ENCODE results near the gene RPRD1A.

DNA sequence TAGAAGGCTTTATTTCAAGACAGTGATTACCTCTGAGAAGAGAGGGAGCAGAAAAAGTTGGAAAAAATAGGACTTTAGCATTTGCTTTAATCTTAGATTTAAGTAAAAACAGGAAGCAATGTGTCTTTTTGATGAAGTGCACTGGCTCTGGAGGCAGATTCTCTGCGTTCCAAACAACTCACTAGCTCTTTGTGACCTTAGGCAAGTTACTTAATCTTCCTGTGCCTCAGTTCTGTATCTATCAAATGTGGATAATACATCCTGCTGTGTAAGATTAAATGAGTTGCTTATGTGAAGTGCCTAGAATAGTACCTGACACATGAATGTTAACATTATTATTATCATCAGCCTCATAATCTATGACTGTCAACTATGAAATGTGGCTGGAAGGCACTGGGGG, 42.3 kb downstream of the RPRD1A start:
- TF ChIP-seq, protein P1, sequence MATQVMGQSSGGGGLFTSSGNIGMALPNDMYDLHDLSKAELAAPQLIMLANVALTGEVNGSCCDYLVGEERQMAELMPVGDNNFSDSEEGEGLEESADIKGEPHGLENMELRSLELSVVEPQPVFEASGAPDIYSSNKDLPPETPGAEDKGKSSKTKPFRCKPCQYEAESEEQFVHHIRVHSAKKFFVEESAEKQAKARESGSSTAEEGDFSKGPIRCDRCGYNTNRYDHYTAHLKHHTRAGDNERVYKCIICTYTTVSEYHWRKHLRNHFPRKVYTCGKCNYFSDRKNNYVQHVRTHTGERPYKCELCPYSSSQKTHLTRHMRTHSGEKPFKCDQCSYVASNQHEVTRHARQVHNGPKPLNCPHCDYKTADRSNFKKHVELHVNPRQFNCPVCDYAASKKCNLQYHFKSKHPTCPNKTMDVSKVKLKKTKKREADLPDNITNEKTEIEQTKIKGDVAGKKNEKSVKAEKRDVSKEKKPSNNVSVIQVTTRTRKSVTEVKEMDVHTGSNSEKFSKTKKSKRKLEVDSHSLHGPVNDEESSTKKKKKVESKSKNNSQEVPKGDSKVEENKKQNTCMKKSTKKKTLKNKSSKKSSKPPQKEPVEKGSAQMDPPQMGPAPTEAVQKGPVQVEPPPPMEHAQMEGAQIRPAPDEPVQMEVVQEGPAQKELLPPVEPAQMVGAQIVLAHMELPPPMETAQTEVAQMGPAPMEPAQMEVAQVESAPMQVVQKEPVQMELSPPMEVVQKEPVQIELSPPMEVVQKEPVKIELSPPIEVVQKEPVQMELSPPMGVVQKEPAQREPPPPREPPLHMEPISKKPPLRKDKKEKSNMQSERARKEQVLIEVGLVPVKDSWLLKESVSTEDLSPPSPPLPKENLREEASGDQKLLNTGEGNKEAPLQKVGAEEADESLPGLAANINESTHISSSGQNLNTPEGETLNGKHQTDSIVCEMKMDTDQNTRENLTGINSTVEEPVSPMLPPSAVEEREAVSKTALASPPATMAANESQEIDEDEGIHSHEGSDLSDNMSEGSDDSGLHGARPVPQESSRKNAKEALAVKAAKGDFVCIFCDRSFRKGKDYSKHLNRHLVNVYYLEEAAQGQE (IDR thresholded peaks at IDR 0.05; ENCODE audit: insufficient read depth in 1 of 2, low read depth in 2 of 2, low read length in 2 of 2), result no peak
- TF ChIP-seq SIN3A (IDR thresholded peaks at IDR 0.05; ENCODE audit: borderline replicate concordance, insufficient read depth, low read length) (no peak), POLR2AphosphoS5 (IDR thresholded peaks at IDR 0.05; ENCODE audit: low read depth, low read length) (no peak), FOXP2 (optimal IDR thresholded peaks at IDR 0.05; ENCODE audit: borderline replicate concordance, extremely low read depth, extremely low read length, insufficient read depth) (no peak), TAF1 (IDR thresholded peaks at IDR 0.05; ENCODE audit: borderline replicate concordance, insufficient read depth, low read length) (no peak)
